Measurements from ENCODE around the gene RBP3.

DNA sequence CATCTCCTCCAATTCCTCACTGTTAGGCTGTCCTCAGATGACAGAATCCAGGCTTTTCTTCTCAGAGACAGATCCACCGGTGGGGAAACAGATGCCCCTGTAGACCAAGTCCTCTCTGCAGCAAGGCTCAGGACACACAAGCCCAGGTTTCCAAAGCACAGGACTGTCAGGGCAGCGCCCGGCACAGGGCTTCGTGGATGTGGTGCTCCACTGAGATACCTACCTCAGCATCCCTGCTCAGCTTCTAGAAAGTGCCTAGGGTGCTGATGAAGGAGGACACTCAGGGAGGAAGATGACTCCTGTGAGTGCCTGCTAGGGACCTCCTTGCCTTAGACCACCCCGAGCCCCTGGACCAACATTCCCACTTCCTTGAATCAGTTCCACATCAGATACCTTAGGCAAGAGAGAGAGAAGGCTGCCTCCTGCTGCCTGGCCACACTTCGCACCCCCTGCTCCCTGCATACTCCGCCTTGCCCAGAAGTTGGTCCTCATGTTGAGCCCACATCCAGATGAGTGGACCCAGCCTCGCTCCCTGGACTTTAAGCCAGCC, 8.9 kb upstream of the RBP3 start:
- TF ChIP-seq, protein P1, sequence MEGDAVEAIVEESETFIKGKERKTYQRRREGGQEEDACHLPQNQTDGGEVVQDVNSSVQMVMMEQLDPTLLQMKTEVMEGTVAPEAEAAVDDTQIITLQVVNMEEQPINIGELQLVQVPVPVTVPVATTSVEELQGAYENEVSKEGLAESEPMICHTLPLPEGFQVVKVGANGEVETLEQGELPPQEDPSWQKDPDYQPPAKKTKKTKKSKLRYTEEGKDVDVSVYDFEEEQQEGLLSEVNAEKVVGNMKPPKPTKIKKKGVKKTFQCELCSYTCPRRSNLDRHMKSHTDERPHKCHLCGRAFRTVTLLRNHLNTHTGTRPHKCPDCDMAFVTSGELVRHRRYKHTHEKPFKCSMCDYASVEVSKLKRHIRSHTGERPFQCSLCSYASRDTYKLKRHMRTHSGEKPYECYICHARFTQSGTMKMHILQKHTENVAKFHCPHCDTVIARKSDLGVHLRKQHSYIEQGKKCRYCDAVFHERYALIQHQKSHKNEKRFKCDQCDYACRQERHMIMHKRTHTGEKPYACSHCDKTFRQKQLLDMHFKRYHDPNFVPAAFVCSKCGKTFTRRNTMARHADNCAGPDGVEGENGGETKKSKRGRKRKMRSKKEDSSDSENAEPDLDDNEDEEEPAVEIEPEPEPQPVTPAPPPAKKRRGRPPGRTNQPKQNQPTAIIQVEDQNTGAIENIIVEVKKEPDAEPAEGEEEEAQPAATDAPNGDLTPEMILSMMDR (IDR thresholded peaks at IDR 0.05): no peak
- TF ChIP-seq POLR2A (IDR thresholded peaks at IDR 0.05): no peak

Data from heart left ventricle (tissue), 13 donors.